ENCODE measurements around the gene NAP1L5.

NAP1L5 gene

GRCh38 chr4:88722276-88722780, 24.7 kb upstream of the NAP1L5 start:
- DNase-seq: no peak

DNA sequence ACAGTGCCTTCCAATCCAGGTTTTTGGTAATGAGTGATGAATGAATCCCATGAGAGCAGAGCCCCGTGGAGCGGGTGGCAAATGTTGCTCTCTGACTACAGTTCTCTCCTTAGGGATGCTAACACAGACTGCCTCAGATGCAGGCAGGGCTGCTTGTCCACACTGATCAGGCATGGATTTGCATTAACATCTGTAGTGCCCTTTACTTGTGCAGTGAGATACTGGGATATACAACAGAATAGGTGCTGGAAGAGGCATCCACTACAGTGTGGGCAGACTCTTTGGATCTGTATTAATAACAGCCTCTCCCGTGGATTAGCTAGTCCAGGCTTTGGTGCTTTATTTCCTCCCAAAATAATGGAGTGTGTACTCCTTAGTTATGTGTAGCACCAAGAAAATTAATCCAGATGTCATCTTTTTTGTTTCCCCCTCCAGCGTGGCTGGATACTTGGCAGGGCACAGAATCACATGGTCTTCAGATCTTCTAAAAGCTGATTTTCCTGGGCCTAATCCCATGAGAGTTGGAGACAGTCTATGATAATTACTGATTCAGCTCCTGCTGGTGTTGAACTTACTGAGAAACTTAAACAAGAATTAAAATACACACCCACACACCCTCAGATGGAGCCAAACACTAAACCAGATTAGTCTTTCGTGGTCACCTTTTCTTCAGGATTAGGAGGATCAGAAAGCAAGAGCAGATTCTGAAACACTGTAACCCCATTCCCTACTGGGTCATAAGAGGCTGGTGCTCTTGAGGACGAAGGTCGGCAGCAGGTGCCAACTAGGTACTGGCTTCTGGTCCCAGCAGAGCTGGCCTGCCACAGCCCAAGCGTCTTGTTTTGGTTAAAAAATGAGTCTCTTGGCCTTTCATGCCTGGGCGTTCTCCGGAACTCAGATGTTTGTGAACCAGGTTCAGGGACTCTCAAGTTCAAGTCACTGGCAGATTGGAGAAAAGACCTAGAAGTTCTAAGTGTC, 23.1 kb upstream of the NAP1L5 start:
- DNase-seq: no peak

DNA sequence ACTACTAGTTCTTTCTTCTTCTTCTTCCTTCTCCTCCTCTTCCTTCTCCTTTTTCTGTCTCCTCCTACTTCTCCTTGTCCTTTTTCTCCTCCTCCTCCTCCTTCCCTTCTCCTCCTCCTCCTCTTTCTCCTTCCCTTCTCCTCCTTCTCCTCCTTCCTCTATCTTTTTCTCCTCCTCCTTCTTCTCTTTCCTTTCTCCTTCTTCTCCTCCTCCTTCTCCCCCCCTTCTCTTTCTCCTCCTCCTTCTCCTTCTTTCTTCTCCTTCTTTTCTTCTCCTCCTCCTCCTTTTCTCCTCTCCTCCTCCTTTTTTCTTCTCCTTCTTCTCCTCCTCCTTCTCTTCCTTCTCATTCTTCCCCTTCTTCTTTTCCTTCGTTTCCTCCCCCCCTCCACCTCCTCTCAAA, 21.8 kb upstream of the NAP1L5 start:
- DNase-seq: no peak

DNA sequence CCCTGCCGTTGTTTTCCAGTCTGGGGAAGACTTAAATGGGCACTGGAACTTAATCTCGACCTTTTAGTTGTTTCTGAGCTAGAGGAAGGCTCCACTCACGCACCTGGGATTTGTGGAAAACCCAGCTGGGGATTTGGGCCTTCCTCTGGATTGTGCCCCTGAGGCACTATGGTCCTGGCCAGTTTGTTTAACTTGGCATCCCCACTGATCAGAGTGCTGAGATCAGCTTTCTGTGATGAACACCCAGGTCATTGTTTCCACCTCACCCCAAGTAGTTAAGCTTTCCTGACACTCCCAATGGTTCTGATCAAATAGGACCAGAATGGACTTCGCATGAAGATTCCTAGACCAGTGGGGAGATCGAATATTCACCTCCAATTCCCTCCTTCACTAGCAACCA, 20.5 kb upstream of the NAP1L5 start:
- no peak for DNase-seq

DNA sequence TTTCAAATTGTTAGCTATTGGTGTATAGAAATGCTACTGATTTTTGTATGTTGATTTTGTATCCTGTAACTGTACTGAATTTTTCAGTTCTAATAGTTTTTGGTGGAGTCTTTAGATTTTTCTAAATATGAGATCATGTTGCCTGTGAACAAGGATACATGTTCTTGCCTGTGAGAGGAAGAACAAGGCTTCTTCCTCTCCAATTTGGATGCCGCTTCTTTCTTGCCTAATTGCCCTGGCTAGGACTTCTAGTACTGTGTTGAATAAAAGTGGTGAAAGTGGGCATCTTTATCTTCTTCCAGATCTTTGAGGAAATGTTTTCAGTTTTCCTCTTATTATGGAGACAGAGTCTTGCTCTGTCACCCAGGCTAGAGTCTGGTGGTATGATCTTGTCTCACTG, 16.2 kb upstream of the NAP1L5 start:
- DNase-seq: no peak

DNA sequence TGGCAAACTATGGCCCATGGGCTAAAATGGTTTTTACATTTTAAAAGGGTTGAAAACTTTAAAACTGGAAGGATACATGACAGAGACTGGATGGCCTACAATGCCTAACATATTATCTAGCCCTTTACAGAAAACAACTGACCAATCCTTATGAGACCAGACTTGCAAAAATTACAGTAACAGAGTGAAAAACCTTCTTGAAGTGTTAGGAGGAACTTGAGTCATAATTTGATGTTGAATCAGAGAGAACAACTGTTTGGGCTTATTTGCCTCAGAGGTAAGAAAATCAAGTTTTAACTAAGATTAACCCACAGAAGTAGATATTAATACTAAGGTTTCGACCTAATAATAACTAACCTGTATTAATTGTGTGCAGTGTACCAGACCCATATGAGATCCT, 12.4 kb upstream of the NAP1L5 start:
- DNase-seq: no peak

- no peak for DNase-seq
Measured at GRCh38 chr4:88706574-88706973, 8.9 kb upstream of the NAP1L5 start.

DNA sequence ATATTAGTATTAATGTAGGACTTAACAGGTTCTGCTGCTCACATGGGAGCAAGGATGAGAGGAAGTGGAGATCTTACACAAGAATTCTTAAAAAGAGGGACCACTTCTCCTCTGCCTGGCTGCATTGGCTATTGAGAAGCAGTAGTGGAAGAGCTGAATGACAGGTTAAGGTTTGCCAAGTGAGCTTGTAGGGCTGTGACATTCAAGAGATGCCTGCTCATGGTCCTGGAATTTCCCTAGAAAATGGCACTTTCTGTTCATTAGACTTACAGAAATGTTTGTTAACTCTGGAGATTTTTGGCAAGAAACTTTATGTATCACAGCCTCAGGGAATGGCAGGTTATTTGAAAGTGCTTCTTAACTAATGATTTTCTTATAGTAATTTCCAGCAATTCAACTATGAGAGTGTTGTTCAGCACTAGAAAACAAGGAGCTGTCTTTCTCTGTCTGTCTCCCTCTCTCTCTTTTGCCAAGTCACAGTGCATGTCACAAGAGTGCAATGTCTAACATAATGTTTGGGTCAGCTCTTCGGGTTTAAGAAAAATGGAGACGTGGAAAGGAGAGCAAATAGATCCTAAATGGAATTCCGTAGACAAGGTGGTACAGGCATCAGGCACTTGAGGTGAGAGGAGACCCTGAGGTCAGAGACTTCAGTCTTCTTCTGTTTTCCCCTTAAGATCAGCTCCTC, 8.3 kb upstream of the NAP1L5 start:
- no peak for DNase-seq

GRCh38 chr4:88705223-88705622, 7.6 kb upstream of the NAP1L5 start:
- no peak for DNase-seq

DNA sequence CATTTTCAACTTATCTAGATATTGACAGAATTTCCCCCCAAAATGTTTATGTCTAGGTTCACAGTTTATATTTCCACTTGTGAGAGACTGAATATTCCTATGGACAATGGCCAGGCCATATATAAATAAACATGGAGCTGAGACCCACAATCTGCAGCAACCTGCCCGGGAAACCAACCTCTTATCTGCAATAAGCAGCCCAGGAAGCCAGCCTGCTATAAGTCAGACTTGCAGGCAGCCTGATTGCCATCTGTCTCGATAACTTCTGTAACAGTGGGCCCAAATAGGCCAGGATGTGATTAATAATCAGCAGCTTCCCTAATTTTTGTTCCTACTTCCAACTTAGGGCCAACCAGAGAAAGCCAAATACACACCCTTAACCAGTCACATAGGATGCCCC, 5.2 kb upstream of the NAP1L5 start:
- no peak for DNase-seq

GRCh38 chr4:88698519-88698918, 890 bp upstream of the NAP1L5 start:
- no peak for DNase-seq

DNA sequence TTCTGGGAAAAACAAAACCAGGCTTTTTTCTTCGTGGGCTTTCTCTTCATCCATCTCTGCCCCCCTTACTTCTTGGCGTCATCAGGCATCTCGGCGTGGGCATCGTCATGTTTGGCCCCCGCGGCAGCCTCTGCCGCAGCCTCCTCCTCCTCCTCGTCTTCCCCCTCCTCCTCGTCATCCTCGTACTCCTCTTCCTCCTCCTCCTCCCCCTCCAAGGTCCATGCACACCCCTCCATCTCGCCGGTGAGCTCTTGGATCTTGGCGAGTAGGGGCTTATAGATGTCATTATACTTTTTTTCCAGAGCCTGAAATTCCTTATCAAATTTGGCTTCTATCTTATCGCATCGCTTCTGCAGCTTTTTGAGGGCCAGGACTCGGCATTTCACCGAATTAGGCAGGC, 488 bp downstream of the NAP1L5 start:
- DNase-seq: peak in 3 of 5 experiments; percentile 10 to 52 (median 29)

GRCh38 chr4:88696630-88697029, 999 bp downstream of the NAP1L5 start:
- no peak for DNase-seq

DNA sequence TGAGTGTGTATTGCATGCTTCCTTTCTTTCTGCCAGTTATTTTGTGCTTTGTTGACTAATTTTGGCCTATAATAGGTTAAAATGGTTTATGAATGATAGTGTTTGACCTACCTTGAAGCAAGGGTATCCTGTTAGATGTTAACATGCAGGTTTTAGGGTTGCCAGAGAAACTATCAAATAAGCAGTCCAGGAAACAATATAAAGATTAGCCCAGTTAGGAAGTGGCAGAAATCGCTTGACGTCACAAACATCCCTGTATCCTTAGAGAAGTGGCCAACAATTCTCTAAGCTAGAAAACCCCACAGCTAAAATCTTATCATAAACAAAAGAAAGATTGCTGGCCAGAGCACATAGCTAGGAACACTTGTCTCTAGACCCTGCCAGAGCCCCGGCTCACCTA, 3.8 kb downstream of the NAP1L5 start:
- DNase-seq: no peak

GRCh38 chr4:88690355-88690754, 7.3 kb downstream of the NAP1L5 start:
- DNase-seq: no peak

GRCh38 chr4:88681209-88681608, 16.4 kb downstream of the NAP1L5 start:
- peak in 1 of 5 experiments; percentile 3 for DNase-seq

- no peak for DNase-seq
Measured at GRCh38 chr4:88675543-88675942, 22.1 kb downstream of the NAP1L5 start.

- no peak for DNase-seq
Measured at GRCh38 chr4:88674979-88675378, 22.6 kb downstream of the NAP1L5 start.

- peak in 1 of 5 experiments; percentile 11 for DNase-seq
Measured at GRCh38 chr4:88674565-88674964, 23.1 kb downstream of the NAP1L5 start.

DNA sequence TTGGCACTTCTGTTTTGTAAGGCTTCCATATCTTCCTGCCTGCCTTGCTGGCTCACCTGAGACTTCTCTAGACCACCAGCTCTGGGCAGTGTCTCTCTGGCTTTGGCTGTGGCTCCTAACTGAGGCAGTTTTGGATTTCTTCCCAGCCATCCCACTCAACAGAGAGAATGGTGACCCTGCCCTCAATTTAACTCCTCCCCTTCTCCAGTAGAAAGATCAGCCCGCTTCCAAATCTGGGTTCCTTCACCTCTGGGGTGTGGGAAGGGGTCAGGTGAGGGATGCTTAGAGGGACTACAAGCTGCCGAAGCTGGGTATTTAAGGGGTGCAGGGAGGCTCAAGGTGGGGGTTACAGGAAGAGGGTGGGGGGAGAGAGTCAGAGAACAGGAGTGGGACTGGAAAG, 23.7 kb downstream of the NAP1L5 start:
- no peak for DNase-seq

DNA sequence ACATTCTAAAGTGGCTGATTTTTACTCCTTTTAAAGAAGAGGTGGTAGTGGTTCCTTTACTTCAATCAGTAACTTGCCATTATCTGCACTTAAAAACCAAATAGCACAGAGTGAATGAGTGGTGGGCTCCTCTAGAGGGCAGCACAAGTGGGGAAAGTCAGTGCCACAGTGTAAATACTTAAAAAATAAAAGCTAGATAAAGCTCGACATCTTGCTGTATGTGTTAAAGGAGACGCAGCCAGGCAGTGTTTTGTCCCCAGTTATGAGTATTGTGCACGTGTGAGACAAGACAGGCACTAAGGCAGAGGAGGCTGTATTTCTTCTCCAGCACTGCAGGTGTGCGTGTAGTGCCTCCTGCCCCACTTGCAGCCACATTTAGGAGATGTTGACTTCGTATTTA, 24.6 kb downstream of the NAP1L5 start:
- DNase-seq: peak in 1 of 5 experiments; percentile 42

DNA sequence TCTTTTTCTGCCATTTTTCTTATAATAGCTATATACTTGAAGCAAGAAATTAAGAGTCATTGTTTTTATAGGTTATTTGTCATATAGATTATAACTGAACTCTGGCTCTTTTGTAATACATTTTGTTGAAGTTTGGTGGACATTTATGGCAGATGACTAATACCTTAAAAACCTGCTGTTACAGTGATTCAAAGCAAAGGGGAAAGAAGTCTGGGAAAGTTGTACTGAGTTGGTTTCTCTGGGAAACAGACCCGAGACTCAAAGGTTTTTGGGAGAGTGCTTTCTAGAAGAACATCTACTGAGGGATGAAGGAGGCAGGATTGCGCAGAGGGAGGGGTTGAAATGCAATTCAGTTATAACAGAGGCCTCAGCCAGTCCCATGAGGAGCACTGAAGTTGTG, 35.9 kb downstream of the NAP1L5 start:
- no peak for DNase-seq

GRCh38 chr4:88660446-88661294, 37.0 kb downstream of the NAP1L5 start:
- no peak for DNase-seq

Data from T-helper 2 cell (primary cell).